GM19328 (cell line): ENCODE results near the gene UBA6.
"Not testable (repeated sequence)": the region's sequence is repeated elsewhere in the genome, so short reads cannot be mapped to it uniquely, and the experiment has no call there.

Experiments
- ATAC-seq: cut with Tn5 transposase; IDR thresholded peaks from one replicate; pipeline ENCODE4 v1.9.1; 2021; ENCODE audit warnings: mild to moderate bottlenecking, moderate library complexity; ENCODE audit not compliant: unreplicated experiment

Gene UBA6

DNA sequence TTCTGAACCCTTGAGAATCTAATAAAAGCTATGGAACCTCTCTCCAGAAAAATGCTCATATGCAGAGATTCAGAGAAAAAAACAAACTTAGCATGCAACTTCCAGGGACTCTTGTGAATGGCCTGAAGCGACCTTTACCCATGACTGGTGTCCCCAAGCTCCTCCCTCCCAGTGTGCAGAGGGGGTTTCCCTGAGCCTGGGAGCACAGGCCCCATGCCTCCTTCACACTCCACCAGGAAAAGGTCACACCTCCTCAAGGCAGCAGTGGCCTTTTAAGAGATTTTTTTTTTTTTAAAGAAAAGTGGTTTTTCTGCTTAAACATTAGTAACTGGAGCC, 13.3 kb upstream of the UBA6 start:
- no peak for ATAC-seq

DNA sequence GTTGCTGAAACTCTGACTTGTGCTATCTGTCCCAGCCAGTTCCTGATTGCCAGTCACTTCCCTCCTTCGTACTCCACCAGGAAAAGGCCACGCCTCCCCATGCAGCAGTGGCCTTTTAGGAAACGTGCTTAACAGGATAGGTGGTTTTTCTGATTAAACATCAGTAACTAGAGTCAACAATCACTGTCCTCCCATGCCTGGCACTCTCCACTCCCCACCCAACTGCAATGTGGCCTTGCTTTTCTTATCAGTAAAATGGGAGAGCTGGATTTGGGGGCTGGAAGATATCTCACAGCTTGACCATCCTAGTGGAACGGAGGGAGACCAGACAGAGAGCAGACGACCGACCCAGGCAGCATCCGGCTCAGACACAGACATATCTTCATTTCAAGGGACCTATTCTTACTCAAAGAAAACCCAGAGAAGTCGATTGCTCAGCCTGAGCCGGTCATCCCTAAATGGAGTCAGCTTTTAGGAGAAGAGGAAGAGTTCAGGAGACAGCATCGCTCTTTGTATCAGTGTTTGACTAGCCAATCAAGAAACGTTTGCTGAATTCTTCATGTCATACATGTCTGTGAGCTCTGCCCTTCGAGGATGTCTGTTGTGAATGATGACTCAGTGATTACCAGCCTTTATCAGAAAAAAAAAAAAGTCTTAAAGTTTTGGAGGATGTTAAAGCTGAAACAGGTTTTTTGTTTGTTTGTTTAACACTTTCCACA, 12.7 kb upstream of the UBA6 start:
- ATAC-seq, result no peak

DNA sequence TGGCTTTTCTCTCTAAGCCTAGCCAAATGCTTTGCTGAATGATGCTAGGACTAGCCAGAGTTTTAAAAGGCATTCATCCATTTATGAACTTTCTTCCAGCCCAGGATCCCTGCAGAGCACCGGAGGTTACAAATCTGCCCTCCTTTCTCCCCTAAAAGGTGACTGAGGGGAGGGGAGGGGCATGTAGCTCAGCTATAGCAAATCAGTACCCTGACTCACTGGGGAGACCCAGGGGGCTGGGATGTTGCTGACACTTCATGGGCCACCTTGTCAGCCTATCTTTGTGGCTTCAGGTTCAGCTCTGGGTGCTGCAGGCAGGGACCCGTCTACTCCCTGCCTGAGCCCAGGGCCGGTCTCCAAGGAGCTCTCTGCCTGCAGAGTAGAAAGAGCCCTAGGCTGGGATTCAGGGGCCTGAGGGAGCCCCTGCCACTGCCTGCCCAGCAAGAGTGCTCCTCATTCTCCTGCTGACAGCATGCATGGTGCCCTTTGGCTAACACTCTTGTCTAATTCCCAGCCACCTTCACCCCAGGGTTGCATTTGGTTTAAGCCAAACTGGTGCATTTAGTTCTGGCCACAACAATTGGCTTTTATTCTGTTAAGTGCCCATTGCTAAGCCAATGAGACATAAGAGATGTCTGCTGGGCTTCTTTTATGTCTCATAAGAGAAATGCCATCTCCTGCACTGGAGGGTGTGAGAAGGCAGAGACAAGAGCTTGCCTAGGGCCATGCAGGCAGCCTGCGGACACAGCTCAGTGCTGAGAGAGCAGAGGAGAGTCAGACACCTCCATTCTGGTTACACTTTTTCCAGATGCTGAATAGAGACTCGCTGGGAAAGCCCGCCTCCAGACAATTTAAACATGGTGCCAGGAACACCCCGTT, 11.9 kb upstream of the UBA6 start:
- ATAC-seq, result no peak

DNA sequence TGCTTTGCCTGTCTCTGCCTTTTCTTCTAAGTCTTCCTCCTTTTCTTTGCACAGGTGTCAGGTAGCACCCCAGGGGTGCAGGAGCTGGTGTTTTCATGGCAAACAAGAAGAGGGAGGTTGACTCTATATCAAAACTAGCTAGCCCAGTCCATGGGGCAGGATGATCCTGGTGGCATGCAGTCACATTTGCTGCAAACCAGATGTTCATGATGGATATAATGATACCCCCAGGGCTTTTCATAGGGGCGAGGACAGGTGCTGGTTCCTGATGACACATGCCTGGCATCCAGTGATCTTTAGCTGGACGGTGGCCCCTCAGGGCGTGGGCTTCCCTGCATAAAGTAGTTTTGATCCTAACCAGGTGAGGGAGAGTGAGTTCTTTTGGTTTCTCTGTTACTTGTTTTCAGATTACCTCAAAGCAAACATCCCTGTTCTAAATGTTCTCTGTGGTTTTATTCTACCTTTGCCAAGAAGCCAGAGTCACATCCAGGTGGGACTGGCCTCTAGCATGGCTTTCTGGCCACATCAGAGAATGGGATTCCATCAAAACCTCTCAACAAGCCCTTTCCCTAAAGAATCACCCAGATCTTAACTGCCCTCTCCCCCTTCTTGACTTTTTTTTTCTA, 11.2 kb upstream of the UBA6 start:
- ATAC-seq, result no peak

DNA sequence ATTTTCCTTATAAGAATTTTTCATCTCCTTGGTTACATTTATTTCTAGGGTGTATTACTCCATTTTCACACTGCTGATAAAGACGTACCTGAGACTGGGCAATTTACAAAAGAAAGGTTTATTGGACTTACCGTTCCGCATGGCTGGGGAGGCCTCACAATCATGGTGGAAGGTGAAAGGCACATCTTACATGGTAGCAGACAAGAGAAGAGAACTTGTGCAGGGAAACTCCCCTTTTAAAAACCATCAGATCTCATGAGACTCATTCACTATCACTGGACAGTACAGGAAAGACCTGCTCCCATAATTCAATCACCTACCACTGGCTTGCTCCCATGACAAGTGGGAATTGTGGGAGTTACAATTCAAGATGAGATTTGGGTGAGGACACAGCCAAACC, 5.7 kb upstream of the UBA6 start:
- ATAC-seq, result not testable (repeated sequence)

DNA sequence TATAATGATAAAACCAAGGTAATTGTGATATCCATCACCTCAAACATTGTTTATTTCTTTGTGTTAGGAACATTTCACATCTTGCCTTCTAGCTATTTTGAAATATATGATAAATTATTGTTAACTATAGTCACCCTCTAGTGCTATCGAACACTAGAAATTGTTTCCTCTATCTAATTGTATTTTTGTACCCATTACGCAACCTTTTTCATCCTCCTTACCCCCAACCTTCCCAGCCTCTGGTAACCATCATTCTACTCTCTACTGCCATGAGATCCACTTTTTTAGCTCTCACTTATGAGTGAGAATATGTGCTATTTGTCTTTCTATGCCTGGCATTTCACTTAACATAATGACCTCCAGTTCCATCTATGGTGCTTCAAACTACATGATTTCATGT, 3.9 kb upstream of the UBA6 start:
- no peak for ATAC-seq

DNA sequence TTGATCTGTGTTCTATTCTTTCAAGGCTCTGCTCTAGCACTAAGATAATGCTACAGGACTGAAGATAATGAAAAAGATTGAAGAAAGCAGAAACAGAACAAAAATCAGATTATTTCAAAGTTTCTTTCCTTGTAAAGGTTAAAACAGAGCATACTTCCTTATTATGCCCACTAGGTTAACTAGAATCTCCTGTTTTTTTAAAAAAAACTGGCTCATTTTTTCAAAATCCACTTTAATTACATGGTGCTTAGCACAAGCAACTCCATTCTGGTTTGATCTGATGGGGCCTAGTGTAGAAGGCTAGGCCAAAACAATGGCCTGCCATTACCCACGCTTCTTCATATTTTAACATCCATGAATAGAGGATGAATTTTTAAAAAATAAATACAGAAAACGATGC, 1.2 kb upstream of the UBA6 start:
- ATAC-seq, result no peak

DNA sequence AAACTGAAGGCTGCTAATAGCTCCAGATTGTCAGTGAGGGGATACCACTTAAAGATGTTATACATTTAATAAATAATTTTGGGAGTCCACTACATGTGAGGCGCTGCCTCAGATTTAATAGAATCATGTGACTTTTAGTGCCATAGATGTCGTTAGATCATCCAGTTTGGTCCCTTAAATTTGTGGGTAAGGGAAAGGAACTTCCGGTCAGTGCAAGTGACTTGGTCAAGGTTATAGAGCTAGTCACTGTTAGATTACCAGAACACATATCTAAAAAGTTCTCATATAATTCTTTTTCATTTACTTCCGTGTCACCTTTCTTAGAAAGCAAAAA, 529 bp upstream of the UBA6 start:
- ATAC-seq, result no peak

DNA sequence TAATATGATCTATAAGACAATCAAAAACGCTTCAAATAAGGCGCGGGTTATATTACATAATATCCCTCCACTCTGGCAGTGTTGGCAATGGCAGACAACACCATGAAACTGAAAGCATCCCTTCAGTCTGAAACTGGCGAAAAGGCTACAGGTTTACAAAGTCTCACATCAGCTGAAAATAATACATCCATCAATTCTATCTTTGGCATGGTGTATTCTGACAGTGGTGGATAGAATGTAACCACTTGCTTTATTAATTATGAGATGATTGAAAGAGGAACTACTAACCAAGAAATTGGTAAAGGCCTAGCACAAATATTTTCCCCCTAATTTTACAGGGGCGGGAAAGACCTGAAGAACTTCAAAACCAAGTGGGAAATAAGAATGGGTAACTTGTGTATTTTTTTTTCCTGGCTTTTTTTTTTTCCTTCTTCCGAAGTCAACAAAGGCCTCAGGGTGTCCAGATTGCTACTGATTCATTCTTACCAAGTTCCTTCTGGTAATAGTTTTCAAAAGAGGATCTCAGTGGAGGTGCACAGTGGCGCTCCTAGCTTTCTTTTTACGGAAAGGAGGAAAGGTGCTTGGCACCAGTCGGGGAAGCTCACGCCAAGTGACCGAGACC, 728 bp downstream of the UBA6 start:
- ATAC-seq, result peak; percentile 2

DNA sequence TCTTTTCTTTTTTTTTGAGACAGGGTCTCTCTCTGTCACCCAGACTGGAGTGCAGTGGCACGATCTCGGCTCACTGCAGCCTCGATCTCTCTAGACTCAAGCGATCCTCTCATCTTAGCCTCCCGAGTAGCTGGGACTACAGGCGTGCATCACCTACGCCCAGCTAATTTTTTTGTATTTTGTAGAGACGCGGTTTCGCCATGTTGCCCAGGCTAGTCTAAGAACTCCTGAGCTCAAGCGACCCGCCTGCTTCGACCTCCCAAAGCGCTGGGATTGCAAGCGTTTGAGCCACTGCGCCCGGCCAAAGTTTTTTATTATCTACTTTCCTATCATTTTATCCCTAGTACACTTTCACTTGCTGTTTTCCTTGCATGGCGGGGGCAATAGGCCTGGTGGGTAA, 1.4 kb downstream of the UBA6 start:
- ATAC-seq, result no peak

DNA sequence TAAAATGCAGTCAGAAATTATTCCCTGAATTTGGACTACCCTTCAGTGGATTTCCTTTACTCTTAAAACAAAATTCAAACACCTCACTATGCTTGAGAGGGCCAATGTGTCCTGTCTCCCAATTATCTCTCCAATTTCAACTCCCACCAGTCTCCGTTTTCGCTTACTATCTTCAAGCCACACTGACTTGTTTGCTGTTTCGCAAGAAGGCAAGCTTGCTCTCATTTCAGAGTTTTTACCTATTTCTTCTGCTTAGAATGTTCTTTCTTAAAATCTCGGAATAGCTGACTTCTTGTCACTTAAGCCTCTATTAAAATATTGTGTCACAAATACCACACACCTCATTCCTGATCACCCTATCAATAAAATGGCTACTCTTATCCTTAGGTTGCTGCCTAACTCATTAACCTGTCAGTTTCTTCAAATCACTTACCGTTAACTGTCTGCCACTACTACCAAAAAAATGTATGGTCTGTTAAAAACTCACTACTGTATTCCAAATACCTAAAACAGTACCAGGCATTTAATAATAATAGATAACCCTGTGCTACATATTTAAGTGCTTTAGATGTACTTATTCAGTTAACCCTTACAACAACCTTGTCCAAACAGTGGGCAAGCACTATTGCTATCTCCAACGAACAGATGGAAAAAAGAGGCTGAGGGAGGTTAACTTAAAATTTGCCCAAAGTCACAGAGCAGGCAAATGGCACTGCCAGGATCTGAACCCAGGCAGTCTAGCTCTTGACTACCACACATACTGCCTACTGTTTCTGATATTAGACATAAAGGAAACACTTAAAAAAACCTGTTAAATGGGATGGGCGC, 2.9 kb downstream of the UBA6 start:
- no peak for ATAC-seq

DNA sequence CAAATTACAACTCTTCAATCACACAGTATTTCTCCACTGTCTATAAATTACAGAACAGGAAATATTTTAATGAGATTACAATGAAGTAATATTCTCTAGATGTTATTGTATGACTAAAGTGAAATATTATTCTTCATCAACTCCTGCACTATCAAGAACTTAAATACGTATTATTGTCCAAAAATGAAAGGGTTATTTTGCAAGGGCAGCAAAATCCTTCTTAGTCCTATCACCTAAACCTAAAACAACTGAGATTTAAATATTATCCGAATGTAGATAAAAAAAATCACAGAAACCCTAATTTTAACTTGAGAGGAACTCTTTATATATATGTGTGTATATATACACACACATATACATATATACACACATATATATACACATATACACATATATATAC, 4.9 kb downstream of the UBA6 start:
- ATAC-seq, result no peak

DNA sequence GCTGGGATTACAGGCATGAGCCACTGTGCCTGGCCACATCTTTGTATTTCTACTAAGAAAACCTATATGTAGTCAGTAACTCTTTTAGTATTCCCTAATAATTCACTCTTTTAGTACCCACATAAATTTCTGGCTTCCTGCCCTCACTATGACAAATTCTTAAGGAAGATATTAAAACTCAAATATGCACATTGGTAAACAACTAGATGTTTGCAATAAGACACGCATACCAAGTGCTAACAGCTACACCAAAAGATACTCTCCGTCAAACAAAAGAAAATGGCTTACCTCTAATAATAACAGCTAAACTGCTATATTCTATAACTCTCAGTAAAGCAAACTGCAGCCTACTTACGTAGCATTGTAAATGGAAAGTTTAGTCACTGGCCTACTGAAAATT, 6.3 kb downstream of the UBA6 start:
- no peak for ATAC-seq

DNA sequence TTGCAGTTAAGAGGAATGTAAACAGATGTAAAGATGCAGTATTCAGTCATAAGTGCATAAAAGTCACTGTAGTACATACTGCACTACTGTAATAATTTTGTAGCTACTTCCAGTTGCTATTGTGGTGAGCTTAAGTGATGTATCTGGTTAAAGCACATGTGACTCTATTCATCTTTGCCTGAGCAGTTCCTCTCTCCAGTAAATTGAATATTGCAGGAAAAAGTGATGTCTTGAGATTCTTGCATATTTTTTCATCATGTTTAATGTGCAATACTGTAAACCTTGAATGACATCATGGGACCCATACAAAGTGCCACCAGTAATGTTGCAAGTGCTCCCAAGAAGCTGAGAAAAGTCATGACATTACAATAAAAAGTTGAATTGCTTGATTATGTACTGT, 9.6 kb downstream of the UBA6 start:
- ATAC-seq, result no peak

DNA sequence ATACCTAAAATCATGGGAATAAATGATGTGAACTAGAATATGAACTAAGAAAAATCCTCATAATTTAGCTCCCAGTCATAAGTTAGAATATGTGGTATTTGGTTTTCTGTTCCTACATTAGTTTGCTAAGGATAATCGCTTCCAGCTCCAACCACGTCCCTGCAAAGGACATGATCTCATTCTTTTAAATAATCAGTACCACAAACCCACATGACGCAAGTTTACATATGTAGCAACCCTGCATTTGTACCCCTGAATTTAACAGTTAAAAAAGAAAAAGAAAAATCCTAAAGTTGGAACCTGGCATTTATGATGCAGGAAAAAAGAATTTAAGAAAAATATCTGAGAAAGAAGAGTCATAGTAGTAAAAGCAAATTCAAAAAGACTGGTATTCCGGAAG, 13.3 kb downstream of the UBA6 start:
- ATAC-seq, result no peak

DNA sequence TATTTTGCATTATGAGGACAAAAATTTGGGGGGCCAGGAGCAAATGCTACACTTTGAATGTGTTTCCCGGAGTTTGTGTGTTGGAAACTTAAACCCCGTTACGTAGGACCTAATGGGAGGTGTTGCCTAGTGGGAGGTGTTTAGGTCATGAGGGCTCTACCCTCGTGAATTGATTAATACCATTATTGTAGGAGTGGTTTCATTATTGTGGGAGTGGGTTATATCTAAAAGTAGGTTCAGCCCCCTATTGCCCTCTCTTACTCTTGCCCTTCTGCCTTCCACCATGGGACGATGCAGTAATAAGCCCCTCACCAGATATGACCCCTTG, 15.5 kb downstream of the UBA6 start:
- ATAC-seq, result no peak

DNA sequence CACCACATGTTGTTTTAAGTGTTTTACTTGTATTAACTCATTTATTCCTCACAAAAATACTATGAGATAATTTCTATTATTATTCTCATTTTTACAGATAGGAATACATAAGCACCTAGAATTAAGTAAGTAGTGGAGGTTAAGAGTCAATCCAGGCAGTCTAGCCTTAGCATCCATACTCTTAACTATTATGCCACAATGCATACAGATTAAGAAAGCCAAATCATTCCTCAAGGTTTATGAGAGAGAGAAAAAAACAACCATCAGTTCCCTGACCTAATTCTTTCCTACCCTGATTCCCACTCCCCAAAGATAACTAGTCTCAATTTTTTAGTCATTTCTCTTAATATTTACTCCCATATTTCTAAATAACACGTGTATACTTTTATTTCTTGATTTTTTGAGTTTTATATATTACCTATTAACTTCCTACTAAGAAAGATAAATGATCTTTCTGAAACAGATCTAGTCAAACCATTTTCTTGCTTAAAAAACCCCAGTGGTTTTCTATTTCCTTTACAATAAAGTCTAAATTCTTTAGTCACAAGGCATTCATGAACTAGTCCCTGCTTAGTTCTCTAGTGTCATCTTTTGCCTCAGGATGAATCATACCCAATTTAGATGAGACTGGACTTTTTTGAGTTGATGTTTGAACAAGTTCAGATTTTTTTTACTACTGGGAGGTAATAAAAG, 16.0 kb downstream of the UBA6 start:
- no peak for ATAC-seq

DNA sequence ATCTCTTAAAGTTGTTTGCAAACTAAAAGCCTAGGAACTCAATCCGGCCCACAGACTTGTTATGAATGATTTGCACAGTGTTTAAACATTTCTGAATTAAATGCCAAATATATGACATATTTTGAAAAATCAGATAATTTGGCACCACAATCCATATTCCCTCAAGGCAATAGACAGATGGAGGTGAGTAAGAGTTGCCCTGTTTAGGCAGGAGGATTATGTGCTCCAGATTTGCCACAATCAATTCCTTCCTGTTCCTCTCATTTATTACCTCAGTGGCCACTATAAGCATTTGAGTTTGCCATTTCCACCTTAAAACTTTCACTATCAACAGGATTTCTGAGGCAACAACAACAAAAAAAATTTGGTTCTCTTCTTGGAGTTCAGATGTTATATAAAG, 18.7 kb downstream of the UBA6 start:
- ATAC-seq, result no peak

DNA sequence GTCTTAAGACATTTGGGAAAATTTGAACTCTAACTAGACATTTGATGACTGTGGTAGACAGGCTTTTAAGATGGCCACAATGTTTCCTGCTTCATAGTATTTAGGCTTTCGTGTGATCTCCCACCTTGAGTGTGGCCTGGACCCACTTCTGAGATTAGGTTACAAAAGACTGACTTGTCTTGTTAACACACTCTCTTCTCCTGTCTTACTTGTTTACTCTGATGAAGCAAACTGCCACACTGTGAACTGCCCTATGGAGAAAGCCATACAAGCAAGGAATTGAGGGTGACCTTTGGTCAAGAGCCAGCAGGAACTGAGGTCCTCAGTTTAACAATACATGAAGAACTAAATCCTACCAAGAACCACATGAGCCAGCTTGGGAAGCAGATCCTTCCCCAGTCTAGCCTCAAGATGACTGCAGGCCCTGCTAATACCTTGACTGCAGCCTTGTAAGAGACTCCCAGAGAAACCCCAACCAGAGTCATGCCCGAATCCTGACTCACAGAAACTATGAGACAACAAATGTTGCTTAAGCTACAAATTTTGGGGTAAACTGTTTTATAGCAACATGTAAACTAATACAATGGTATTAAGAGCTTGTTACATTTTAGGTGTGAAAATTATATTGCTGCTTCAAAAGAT, 20.3 kb downstream of the UBA6 start:
- no peak for ATAC-seq

DNA sequence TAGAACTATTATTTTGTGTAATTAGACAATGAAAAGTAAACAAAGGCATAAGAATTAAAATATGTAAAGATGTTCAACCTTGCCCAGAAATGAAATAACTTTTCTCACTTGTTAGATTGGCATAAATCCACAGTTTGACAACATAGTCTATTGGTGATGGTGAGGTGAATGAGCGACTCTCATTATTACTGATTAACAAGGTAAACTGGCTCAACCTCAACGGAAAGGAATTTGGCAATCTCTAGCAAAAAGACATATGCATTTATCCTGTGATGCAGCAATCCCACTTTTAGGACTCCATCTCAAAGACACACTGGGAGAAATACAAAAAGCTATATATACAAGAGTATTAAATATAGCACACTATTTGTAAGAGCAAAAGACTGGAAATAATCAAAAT, 22.3 kb downstream of the UBA6 start:
- ATAC-seq, result no peak
